K562 (cell line): ENCODE data around the gene KRT16. TPM values are rescaled to one million over a fixed set of nuclear protein-coding genes. Genes with fewer than 3 reads are reported as not detected.

Experiments used
- ELF2 ChIP-seq: fragments of 250-450 bp; sonication (Bioruptor Pico); IDR thresholded peaks from 2 replicates; pipeline ENCODE4 v1.5.0; 2021; ENCODE audit warnings: mild to moderate bottlenecking
- RB1 ChIP-seq: fragments of 450-650 bp; IDR thresholded peaks from 2 replicates; pipeline ENCODE4 v1.6.1; 2017; ENCODE audit warnings: low read depth, mild to moderate bottlenecking
- SIX5 ChIP-seq, 2 experiments: IDR thresholded peaks; 2 replicates each; pipeline ENCODE4 v1.6.1; 2011; ENCODE audit warnings: low read length in 2 of 2, borderline replicate concordance in 1 of 2, low read depth in 1 of 2, mild to moderate bottlenecking in 1 of 2, moderate library complexity in 1 of 2; ENCODE audit not compliant: insufficient read depth in 1 of 2
- SMAD3 ChIP-seq: fragments of 450-650 bp; formaldehyde crosslinking; conservative IDR thresholded peaks from 2 replicates; pipeline ENCODE4 v1.4.0; 2020; ENCODE audit warnings: mild to moderate bottlenecking
- SP1 ChIP-seq: sonication (generic); formaldehyde crosslinking; IDR thresholded peaks from 2 replicates; pipeline ENCODE4 v1.8.1; 2022; ENCODE audit warnings: mild to moderate bottlenecking, missing genetic modification reagents
- ZNF695 ChIP-seq: fragments of 450-650 bp; formaldehyde crosslinking; IDR thresholded peaks from 2 replicates; pipeline ENCODE4 v1.4.0; 2020; ENCODE audit warnings: mild to moderate bottlenecking, moderate library complexity
- polyA plus RNA-seq, 8 experiments: library from polyadenylated mRNA; depleted of rRNA in 4 of 8; stranded (reverse) in 5 of 8; unstranded in 3 of 8; fragments of >200 nt; fragmentation: Nextera tagmentation in 2 of 8; fragmentation: Illumina TruSeq in 1 of 8; extraction: Ambion mirVana in 2 of 8; extraction: Trizol in 1 of 8; gene quantifications; 2 replicates each; pipeline versions ENCODE4 v1.2.1 to v1.2.3, GENCODE V29; 2011 to 2014; ENCODE audit warnings: inconsistent platforms in 1 of 8, missing spikeins in 1 of 8
- total RNA-seq, 7 experiments: library from RNA; depleted of rRNA in 6 of 7; stranded (reverse); fragments of >200 nt in 6 of 7; fragmentation: Illumina TruSeq in 2 of 7; extraction: Trizol in 2 of 7; gene quantifications; 2 replicates each; pipeline versions ENCODE4 v1.2.1 to v1.2.3, GENCODE V29; 2011 to 2021; ENCODE audit warnings: low replicate concordance in 1 of 7
- TF ChIP-seq, protein P1 (sequence below), 2 experiments: fragments of 200-800 bp in 1 of 2; sonication (Bioruptor generic) in 1 of 2; sonication (generic) in 1 of 2; formaldehyde crosslinking in 1 of 2; IDR thresholded peaks in 1 of 2; conservative IDR thresholded peaks in 1 of 2; 2 replicates each; pipeline versions ENCODE4 v1.5.0 to v1.6.1; 2016 to 2020; ENCODE audit warnings: missing compliant biosample characterization in 1 of 2, missing genetic modification characterization in 1 of 2, missing genetic modification reagents in 1 of 2
- TF ChIP-seq, protein P2 (sequence below): fragments of 250-450 bp; sonication (Bioruptor Pico); IDR thresholded peaks from 2 replicates; pipeline ENCODE4 v1.9.0; 2021; ENCODE audit warnings: mild to moderate bottlenecking, inconsistent platforms
- TF ChIP-seq, protein P3 (sequence below): fragments of 250-450 bp; sonication (Bioruptor Pico); IDR thresholded peaks from 2 replicates; pipeline ENCODE4 v1.5.1; 2021; ENCODE audit warnings: mild to moderate bottlenecking
- TF ChIP-seq, protein P4 (sequence below), 2 experiments: fragments of 150-350 bp in 1 of 2; IDR thresholded peaks; 2 replicates each; pipeline ENCODE4 v1.6.1; 2012 to 2016; ENCODE audit warnings: low read depth in 2 of 2, low read length in 2 of 2, mild to moderate bottlenecking in 1 of 2, moderate library complexity in 1 of 2
- TF ChIP-seq, protein P5 (sequence below): sonication (generic); formaldehyde crosslinking; IDR thresholded peaks from 2 replicates; pipeline ENCODE4 v1.8.1; 2023; ENCODE audit warnings: missing genetic modification reagents, mild to moderate bottlenecking, borderline replicate concordance

The KRT16 gene
- total and polyA plus RNA-seq, 9 of the 15 experiments (the other 6 are each of a cell fraction or from before 2014, with no cell fraction given), result 0.04 TPM; not detected in 8

DNA sequence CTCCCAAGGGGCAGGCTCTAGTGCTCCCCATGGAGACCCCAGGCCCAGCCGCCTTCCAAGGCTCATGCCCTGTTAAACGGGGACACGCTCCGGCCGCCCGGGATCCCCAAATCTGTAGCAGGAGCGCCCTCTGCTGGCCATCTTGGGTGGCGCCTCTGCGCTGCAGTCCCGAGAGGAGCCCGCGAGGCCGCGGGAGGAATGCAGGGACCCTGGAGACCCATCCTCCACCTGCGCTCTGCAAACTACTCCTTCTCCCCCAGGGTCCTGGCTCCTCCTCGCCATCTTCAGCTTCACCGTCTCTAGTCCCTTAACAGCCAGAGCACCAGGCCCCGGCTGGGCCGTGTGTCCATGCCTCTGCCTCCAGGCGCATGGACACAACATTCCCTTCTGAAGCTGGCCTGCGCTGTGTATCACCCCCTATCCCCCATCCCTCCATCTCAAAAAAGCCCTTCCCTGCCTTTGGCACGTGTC lies 35.4 kb upstream of the KRT16 start (continued):
- TF ChIP-seq SIX5 (IDR thresholded peaks at IDR 0.05; ENCODE audit: borderline replicate concordance in 1 of 2, insufficient read depth in 1 of 2, low read depth in 1 of 2, low read length in 2 of 2), result no peak
- TF ChIP-seq, protein P1, sequence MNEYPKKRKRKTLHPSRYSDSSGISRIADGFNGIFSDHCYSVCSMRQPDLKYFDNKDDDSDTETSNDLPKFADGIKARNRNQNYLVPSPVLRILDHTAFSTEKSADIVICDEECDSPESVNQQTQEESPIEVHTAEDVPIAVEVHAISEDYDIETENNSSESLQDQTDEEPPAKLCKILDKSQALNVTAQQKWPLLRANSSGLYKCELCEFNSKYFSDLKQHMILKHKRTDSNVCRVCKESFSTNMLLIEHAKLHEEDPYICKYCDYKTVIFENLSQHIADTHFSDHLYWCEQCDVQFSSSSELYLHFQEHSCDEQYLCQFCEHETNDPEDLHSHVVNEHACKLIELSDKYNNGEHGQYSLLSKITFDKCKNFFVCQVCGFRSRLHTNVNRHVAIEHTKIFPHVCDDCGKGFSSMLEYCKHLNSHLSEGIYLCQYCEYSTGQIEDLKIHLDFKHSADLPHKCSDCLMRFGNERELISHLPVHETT (CRISPR knock-in tag; conservative IDR thresholded peaks at IDR 0.05 in 1 of 2, IDR thresholded peaks at IDR 0.05 in 1 of 2), result no peak
- TF ChIP-seq, protein P2, sequence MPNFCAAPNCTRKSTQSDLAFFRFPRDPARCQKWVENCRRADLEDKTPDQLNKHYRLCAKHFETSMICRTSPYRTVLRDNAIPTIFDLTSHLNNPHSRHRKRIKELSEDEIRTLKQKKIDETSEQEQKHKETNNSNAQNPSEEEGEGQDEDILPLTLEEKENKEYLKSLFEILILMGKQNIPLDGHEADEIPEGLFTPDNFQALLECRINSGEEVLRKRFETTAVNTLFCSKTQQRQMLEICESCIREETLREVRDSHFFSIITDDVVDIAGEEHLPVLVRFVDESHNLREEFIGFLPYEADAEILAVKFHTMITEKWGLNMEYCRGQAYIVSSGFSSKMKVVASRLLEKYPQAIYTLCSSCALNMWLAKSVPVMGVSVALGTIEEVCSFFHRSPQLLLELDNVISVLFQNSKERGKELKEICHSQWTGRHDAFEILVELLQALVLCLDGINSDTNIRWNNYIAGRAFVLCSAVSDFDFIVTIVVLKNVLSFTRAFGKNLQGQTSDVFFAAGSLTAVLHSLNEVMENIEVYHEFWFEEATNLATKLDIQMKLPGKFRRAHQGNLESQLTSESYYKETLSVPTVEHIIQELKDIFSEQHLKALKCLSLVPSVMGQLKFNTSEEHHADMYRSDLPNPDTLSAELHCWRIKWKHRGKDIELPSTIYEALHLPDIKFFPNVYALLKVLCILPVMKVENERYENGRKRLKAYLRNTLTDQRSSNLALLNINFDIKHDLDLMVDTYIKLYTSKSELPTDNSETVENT (CRISPR knock-in tag), result peak; percentile 38; the same call in 1 of the 2 replicates
- no peak for TF ChIP-seq ELF2
- TF ChIP-seq, protein P3, sequence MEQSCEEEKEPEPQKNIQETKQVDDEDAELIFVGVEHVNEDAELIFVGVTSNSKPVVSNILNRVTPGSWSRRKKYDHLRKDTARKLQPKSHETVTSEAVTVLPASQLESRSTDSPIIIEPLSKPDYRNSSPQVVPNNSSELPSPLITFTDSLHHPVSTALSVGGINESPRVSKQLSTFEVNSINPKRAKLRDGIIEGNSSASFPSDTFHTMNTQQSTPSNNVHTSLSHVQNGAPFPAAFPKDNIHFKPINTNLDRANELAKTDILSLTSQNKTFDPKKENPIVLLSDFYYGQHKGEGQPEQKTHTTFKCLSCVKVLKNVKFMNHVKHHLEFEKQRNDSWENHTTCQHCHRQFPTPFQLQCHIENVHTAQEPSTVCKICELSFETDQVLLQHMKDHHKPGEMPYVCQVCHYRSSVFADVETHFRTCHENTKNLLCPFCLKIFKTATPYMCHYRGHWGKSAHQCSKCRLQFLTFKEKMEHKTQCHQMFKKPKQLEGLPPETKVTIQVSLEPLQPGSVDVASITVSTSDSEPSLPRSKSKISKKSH, result no peak
- no peak for TF ChIP-seq SMAD3
- TF ChIP-seq SP1, result no peak
- TF ChIP-seq ZNF695 (CRISPR knock-in tag), result no peak
- peak; percentile 69; the same call in 1 of the 2 replicates for TF ChIP-seq RB1
- TF ChIP-seq, protein P4, sequence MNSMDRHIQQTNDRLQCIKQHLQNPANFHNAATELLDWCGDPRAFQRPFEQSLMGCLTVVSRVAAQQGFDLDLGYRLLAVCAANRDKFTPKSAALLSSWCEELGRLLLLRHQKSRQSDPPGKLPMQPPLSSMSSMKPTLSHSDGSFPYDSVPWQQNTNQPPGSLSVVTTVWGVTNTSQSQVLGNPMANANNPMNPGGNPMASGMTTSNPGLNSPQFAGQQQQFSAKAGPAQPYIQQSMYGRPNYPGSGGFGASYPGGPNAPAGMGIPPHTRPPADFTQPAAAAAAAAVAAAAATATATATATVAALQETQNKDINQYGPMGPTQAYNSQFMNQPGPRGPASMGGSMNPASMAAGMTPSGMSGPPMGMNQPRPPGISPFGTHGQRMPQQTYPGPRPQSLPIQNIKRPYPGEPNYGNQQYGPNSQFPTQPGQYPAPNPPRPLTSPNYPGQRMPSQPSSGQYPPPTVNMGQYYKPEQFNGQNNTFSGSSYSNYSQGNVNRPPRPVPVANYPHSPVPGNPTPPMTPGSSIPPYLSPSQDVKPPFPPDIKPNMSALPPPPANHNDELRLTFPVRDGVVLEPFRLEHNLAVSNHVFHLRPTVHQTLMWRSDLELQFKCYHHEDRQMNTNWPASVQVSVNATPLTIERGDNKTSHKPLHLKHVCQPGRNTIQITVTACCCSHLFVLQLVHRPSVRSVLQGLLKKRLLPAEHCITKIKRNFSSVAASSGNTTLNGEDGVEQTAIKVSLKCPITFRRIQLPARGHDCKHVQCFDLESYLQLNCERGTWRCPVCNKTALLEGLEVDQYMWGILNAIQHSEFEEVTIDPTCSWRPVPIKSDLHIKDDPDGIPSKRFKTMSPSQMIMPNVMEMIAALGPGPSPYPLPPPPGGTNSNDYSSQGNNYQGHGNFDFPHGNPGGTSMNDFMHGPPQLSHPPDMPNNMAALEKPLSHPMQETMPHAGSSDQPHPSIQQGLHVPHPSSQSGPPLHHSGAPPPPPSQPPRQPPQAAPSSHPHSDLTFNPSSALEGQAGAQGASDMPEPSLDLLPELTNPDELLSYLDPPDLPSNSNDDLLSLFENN (IDR thresholded peaks at IDR 0.05; ENCODE audit: low read depth in 2 of 2, low read length in 2 of 2), result no peak
- TF ChIP-seq, protein P5, sequence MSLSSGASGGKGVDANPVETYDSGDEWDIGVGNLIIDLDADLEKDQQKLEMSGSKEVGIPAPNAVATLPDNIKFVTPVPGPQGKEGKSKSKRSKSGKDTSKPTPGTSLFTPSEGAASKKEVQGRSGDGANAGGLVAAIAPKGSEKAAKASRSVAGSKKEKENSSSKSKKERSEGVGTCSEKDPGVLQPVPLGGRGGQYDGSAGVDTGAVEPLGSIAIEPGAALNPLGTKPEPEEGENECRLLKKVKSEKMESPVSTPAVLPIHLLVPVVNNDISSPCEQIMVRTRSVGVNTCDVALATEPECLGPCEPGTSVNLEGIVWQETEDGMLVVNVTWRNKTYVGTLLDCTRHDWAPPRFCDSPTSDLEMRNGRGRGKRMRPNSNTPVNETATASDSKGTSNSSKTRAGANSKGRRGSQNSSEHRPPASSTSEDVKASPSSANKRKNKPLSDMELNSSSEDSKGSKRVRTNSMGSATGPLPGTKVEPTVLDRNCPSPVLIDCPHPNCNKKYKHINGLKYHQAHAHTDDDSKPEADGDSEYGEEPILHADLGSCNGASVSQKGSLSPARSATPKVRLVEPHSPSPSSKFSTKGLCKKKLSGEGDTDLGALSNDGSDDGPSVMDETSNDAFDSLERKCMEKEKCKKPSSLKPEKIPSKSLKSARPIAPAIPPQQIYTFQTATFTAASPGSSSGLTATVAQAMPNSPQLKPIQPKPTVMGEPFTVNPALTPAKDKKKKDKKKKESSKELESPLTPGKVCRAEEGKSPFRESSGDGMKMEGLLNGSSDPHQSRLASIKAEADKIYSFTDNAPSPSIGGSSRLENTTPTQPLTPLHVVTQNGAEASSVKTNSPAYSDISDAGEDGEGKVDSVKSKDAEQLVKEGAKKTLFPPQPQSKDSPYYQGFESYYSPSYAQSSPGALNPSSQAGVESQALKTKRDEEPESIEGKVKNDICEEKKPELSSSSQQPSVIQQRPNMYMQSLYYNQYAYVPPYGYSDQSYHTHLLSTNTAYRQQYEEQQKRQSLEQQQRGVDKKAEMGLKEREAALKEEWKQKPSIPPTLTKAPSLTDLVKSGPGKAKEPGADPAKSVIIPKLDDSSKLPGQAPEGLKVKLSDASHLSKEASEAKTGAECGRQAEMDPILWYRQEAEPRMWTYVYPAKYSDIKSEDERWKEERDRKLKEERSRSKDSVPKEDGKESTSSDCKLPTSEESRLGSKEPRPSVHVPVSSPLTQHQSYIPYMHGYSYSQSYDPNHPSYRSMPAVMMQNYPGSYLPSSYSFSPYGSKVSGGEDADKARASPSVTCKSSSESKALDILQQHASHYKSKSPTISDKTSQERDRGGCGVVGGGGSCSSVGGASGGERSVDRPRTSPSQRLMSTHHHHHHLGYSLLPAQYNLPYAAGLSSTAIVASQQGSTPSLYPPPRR (CRISPR knock-in tag), result no peak
